Activated naive CD4-positive, alpha-beta T cell treated with anti-CD3 and anti-CD28 coated beads, Interleukin-2, amount 10 ng/mL, durations not matched to agents 7 days and 5 days (primary cell): Measurements from ENCODE around the gene ADGRL2.

Experiments used
- CTCF ChIA-PET: fragments of 350-600 bp; sonication (Branson Sonifier 250); formaldehyde crosslinking; loops from one replicate; lab custom pipeline; 2021; ENCODE audit warnings: antibody characterized with exemption; lab: Charles Lee
- DNase-seq: peaks from one replicate; pipeline ENCODE4 v3.0.0-alpha.2; 2020
- H3K27ac Mint-ChIP-seq: one replicate; pipeline ENCODE4 v1.8.0; 2021; ENCODE audit warnings: mild to moderate bottlenecking, moderate library complexity, mixed read lengths
- H3K27me3 Mint-ChIP-seq: one replicate; pipeline ENCODE4 v1.8.0; 2021; ENCODE audit warnings: mild to moderate bottlenecking, mixed read lengths
- H3K36me3 Mint-ChIP-seq: one replicate; pipeline ENCODE4 v1.8.0; 2021; ENCODE audit warnings: mixed read lengths
- H3K4me1 Mint-ChIP-seq: one replicate; pipeline ENCODE4 v1.8.0; 2021; ENCODE audit warnings: mixed read lengths
- H3K4me3 Mint-ChIP-seq: one replicate; pipeline ENCODE4 v1.8.0; 2021; ENCODE audit warnings: mild to moderate bottlenecking, moderate library complexity, mixed read lengths
- H3K9me3 Mint-ChIP-seq: one replicate; pipeline ENCODE4 v1.8.0; 2021; ENCODE audit warnings: mixed read lengths

ADGRL2 gene

GRCh38 chr1:81823082-81823481 lies 22.3 kb downstream of the ADGRL2 start:
- CTCF ChIA-PET, result no interaction called here
- Mint-ChIP-seq H3K27ac (no peak overlapping the region), H3K27me3 (no peaks in the 10 kb centered on the region), H3K4me1 (no peaks in the 10 kb centered on the region), H3K36me3 (no peaks in the 10 kb centered on the region), H3K4me3 (no peak overlapping the region), H3K9me3 (no peaks in the 10 kb centered on the region)
- DNase-seq, result no peak

GRCh38 chr1:81824759-81825158 lies 24.0 kb downstream of the ADGRL2 start:
- no peak overlapping the region for H3K27ac Mint-ChIP-seq
- no peaks in the 10 kb centered on the region for H3K27me3 Mint-ChIP-seq
- DNase-seq, result no peak
- H3K4me1 Mint-ChIP-seq, result no peaks in the 10 kb centered on the region
- no peak overlapping the region for H3K4me3 Mint-ChIP-seq
- CTCF ChIA-PET, result no interaction called here
- no peaks in the 10 kb centered on the region for H3K9me3 Mint-ChIP-seq
- no peaks in the 10 kb centered on the region for H3K36me3 Mint-ChIP-seq

GRCh38 chr1:81827942-81828341 lies 27.2 kb downstream of the ADGRL2 start:
- CTCF ChIA-PET, result no interaction called here
- Mint-ChIP-seq H3K36me3 (no peaks in the 10 kb centered on the region), H3K27ac (no peak overlapping the region), H3K27me3 (no peaks in the 10 kb centered on the region), H3K4me1 (no peaks in the 10 kb centered on the region), H3K4me3 (no peak overlapping the region), H3K9me3 (no peaks in the 10 kb centered on the region)
- DNase-seq, result no peak

GRCh38 chr1:81832573-81832972 lies 31.8 kb downstream of the ADGRL2 start:
- CTCF ChIA-PET, result no interaction called here
- DNase-seq, result no peak
- Mint-ChIP-seq H3K27me3 (no peaks in the 10 kb centered on the region), H3K4me1 (no peaks in the 10 kb centered on the region), H3K4me3 (no peak overlapping the region), H3K36me3 (no peaks in the 10 kb centered on the region), H3K9me3 (no peaks in the 10 kb centered on the region), H3K27ac (no peak overlapping the region)

GRCh38 chr1:81833722-81834121 lies 33.0 kb downstream of the ADGRL2 start:
- H3K9me3 Mint-ChIP-seq, result no peaks in the 10 kb centered on the region

GRCh38 chr1:81834268-81834667 lies 33.5 kb downstream of the ADGRL2 start:
- CTCF ChIA-PET, result no interaction called here
- Mint-ChIP-seq H3K36me3 (no peaks in the 10 kb centered on the region), H3K4me1 (no peaks in the 10 kb centered on the region), H3K27me3 (no peaks in the 10 kb centered on the region), H3K27ac (no peak overlapping the region), H3K4me3 (no peak overlapping the region), H3K9me3 (no peaks in the 10 kb centered on the region)
- DNase-seq, result no peak

More at GRCh38 chr1:81833722-81834121, 33.0 kb downstream of the ADGRL2 start:
- DNase-seq, result no peak
- Mint-ChIP-seq H3K4me3 (no peak overlapping the region), H3K27ac (no peak overlapping the region), H3K36me3 (no peaks in the 10 kb centered on the region), H3K4me1 (no peaks in the 10 kb centered on the region), H3K27me3 (no peaks in the 10 kb centered on the region)
- CTCF ChIA-PET, result interaction anchor here (0.8 kb wide), 1 partner anchor 1162 kb away, joined by 3 read pairs; no protein-coding TSS in a partner anchor

- Mint-ChIP-seq H3K4me1 (no peaks in the 10 kb centered on the region), H3K9me3 (no peaks in the 10 kb centered on the region), H3K27ac (no peak overlapping the region), H3K36me3 (no peaks in the 10 kb centered on the region), H3K27me3 (no peaks in the 10 kb centered on the region), H3K4me3 (no peak overlapping the region)
- CTCF ChIA-PET, result no interaction called here
- DNase-seq, result no peak
Observed at GRCh38 chr1:81834921-81835698, 34.4 kb downstream of the ADGRL2 start.

GRCh38 chr1:81836007-81836626 lies 35.4 kb downstream of the ADGRL2 start:
- CTCF ChIA-PET, result no interaction called here
- Mint-ChIP-seq H3K4me1 (no peaks in the 10 kb centered on the region), H3K27ac (no peak overlapping the region), H3K4me3 (no peak overlapping the region), H3K27me3 (no peaks in the 10 kb centered on the region), H3K36me3 (no peaks in the 10 kb centered on the region), H3K9me3 (no peaks in the 10 kb centered on the region)
- no peak for DNase-seq

GRCh38 chr1:81838600-81839218 lies 38.0 kb downstream of the ADGRL2 start:
- CTCF ChIA-PET, result no interaction called here
- H3K4me3 Mint-ChIP-seq, result no peak overlapping the region

GRCh38 chr1:81840805-81841204 lies 40.1 kb downstream of the ADGRL2 start:
- Mint-ChIP-seq H3K9me3 (peaks cover 2% of the 10 kb centered on the region), H3K27me3 (no peaks in the 10 kb centered on the region), H3K36me3 (no peaks in the 10 kb centered on the region), H3K4me1 (no peaks in the 10 kb centered on the region), H3K27ac (no peak overlapping the region), H3K4me3 (no peak overlapping the region)
- DNase-seq, result no peak
- CTCF ChIA-PET, result no interaction called here

More at GRCh38 chr1:81838600-81839218, 38.0 kb downstream of the ADGRL2 start:
- H3K27ac Mint-ChIP-seq, result no peak overlapping the region
- no peaks in the 10 kb centered on the region for H3K4me1 Mint-ChIP-seq
- no peak for DNase-seq
- peaks cover under 1% of the 10 kb centered on the region for H3K9me3 Mint-ChIP-seq
- H3K27me3 Mint-ChIP-seq, result no peaks in the 10 kb centered on the region
- no peaks in the 10 kb centered on the region for H3K36me3 Mint-ChIP-seq

- H3K4me1 Mint-ChIP-seq, result no peaks in the 10 kb centered on the region
- H3K9me3 Mint-ChIP-seq, result peaks cover 2% of the 10 kb centered on the region
- no peak overlapping the region for H3K4me3 Mint-ChIP-seq
- DNase-seq, result no peak
- no peak overlapping the region for H3K27ac Mint-ChIP-seq
- H3K27me3 Mint-ChIP-seq, result no peaks in the 10 kb centered on the region
- no peaks in the 10 kb centered on the region for H3K36me3 Mint-ChIP-seq
- CTCF ChIA-PET, result no interaction called here
Observed at GRCh38 chr1:81841795-81842194, 41.1 kb downstream of the ADGRL2 start.

- no peak for DNase-seq
- H3K27ac Mint-ChIP-seq, result no peak overlapping the region
- no peak overlapping the region for H3K4me3 Mint-ChIP-seq
- CTCF ChIA-PET, result no interaction called here
- H3K36me3 Mint-ChIP-seq, result no peaks in the 10 kb centered on the region
- peaks cover 2% of the 10 kb centered on the region for H3K9me3 Mint-ChIP-seq
- H3K4me1 Mint-ChIP-seq, result no peaks in the 10 kb centered on the region
- no peaks in the 10 kb centered on the region for H3K27me3 Mint-ChIP-seq
Observed at GRCh38 chr1:81844477-81844876, 43.7 kb downstream of the ADGRL2 start.

GRCh38 chr1:81846630-81847029 lies 45.9 kb downstream of the ADGRL2 start:
- H3K4me3 Mint-ChIP-seq, result no peak overlapping the region
- H3K27ac Mint-ChIP-seq, result no peak overlapping the region
- no peaks in the 10 kb centered on the region for H3K27me3 Mint-ChIP-seq
- CTCF ChIA-PET, result no interaction called here
- DNase-seq, result no peak
- peaks cover 2% of the 10 kb centered on the region for H3K9me3 Mint-ChIP-seq
- no peaks in the 10 kb centered on the region for H3K4me1 Mint-ChIP-seq
- no peaks in the 10 kb centered on the region for H3K36me3 Mint-ChIP-seq

GRCh38 chr1:81847063-81847462 lies 46.3 kb downstream of the ADGRL2 start:
- Mint-ChIP-seq H3K27ac (no peak overlapping the region), H3K36me3 (no peaks in the 10 kb centered on the region), H3K4me1 (no peaks in the 10 kb centered on the region), H3K27me3 (no peaks in the 10 kb centered on the region), H3K4me3 (no peak overlapping the region), H3K9me3 (peaks cover 2% of the 10 kb centered on the region)
- CTCF ChIA-PET, result no interaction called here
- no peak for DNase-seq
